HEK293 (cell line): Measurements from ENCODE around the gene CMTM8.

Experiments used
- ZBTB17 ChIP-seq: fragments of 450-650 bp; formaldehyde crosslinking; IDR thresholded peaks from 2 replicates; pipeline ENCODE4 v1.5.1; 2016; ENCODE audit warnings: missing biosample characterization, missing genetic modification characterization
- ZFHX2 ChIP-seq: fragments of 450-650 bp; formaldehyde crosslinking; conservative IDR thresholded peaks from 2 replicates; pipeline ENCODE4 v1.5.1; 2016; ENCODE audit warnings: missing biosample characterization, missing genetic modification characterization
- ZNF600 ChIP-seq: fragments of 450-650 bp; formaldehyde crosslinking; IDR thresholded peaks from 2 replicates; pipeline ENCODE4 v1.5.1; 2016; ENCODE audit warnings: missing biosample characterization, missing genetic modification characterization
- TF ChIP-seq, protein P1 (sequence below): fragments of 450-650 bp; formaldehyde crosslinking; IDR thresholded peaks from 2 replicates; pipeline ENCODE4 v1.5.1; 2016; ENCODE audit warnings: missing biosample characterization, missing genetic modification characterization
- TF ChIP-seq, protein P2 (sequence below): fragments of 450-650 bp; formaldehyde crosslinking; IDR thresholded peaks from 2 replicates; pipeline ENCODE4 v1.5.1; 2016; ENCODE audit warnings: missing biosample characterization, missing genetic modification characterization
- TF ChIP-seq, protein P3 (sequence below): fragments of 450-650 bp; formaldehyde crosslinking; optimal IDR thresholded peaks from 2 replicates; pipeline ENCODE3; 2016; ENCODE audit warnings: missing biosample characterization, mild to moderate bottlenecking, missing genetic modification characterization
- TF ChIP-seq, protein P4 (sequence below): fragments of 450-650 bp; formaldehyde crosslinking; IDR thresholded peaks from 2 replicates; pipeline ENCODE4 v1.5.1; 2016; ENCODE audit warnings: missing biosample characterization, missing genetic modification characterization

DNA sequence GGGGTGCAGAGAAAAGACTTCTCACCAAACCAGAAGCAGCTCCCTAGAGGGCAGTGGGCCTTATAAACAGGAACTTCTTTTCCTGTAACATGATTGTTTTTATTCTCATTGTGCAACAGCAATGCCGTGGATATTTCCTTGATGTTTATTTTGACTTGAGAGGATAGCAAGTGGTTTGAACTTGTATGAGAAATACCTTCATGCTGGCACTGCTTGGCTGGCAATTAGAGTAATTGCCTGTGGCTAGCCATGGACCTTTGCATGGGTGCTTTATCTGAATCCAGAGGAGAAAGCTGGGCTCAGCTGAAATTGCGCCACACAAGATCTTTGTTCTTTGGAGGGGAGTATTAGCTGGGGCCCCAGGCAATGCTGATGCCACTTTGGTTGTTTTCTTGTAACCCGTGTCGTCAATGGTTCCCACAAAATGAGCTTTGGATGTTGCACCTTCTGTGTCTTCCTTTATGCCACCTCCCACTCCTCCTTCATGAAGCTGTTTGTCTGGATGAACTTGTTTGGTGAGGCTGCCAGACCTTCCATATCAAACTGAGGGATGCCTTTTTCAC is 37.9 kb downstream of the CMTM8 start:
- TF ChIP-seq, protein P1, sequence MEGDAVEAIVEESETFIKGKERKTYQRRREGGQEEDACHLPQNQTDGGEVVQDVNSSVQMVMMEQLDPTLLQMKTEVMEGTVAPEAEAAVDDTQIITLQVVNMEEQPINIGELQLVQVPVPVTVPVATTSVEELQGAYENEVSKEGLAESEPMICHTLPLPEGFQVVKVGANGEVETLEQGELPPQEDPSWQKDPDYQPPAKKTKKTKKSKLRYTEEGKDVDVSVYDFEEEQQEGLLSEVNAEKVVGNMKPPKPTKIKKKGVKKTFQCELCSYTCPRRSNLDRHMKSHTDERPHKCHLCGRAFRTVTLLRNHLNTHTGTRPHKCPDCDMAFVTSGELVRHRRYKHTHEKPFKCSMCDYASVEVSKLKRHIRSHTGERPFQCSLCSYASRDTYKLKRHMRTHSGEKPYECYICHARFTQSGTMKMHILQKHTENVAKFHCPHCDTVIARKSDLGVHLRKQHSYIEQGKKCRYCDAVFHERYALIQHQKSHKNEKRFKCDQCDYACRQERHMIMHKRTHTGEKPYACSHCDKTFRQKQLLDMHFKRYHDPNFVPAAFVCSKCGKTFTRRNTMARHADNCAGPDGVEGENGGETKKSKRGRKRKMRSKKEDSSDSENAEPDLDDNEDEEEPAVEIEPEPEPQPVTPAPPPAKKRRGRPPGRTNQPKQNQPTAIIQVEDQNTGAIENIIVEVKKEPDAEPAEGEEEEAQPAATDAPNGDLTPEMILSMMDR: no peak
- TF ChIP-seq, protein P2, sequence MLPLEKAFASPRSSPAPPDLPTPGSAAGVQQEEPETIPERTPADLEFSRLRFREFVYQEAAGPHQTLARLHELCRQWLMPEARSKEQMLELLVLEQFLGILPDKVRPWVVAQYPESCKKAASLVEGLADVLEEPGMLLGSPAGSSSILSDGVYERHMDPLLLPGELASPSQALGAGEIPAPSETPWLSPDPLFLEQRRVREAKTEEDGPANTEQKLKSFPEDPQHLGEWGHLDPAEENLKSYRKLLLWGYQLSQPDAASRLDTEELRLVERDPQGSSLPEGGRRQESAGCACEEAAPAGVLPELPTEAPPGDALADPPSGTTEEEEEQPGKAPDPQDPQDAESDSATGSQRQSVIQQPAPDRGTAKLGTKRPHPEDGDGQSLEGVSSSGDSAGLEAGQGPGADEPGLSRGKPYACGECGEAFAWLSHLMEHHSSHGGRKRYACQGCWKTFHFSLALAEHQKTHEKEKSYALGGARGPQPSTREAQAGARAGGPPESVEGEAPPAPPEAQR (tag by site-specific recombination): no peak
- TF ChIP-seq ZFHX2 (tag by site-specific recombination): no peak
- TF ChIP-seq, protein P3, sequence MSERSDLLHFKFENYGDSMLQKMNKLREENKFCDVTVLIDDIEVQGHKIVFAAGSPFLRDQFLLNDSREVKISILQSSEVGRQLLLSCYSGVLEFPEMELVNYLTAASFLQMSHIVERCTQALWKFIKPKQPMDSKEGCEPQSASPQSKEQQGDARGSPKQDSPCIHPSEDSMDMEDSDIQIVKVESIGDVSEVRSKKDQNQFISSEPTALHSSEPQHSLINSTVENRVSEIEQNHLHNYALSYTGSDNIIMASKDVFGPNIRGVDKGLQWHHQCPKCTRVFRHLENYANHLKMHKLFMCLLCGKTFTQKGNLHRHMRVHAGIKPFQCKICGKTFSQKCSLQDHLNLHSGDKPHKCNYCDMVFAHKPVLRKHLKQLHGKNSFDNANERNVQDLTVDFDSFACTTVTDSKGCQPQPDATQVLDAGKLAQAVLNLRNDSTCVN (tag by site-specific recombination): no peak
- no peak for TF ChIP-seq ZNF600 (tag by site-specific recombination)
- TF ChIP-seq, protein P4, sequence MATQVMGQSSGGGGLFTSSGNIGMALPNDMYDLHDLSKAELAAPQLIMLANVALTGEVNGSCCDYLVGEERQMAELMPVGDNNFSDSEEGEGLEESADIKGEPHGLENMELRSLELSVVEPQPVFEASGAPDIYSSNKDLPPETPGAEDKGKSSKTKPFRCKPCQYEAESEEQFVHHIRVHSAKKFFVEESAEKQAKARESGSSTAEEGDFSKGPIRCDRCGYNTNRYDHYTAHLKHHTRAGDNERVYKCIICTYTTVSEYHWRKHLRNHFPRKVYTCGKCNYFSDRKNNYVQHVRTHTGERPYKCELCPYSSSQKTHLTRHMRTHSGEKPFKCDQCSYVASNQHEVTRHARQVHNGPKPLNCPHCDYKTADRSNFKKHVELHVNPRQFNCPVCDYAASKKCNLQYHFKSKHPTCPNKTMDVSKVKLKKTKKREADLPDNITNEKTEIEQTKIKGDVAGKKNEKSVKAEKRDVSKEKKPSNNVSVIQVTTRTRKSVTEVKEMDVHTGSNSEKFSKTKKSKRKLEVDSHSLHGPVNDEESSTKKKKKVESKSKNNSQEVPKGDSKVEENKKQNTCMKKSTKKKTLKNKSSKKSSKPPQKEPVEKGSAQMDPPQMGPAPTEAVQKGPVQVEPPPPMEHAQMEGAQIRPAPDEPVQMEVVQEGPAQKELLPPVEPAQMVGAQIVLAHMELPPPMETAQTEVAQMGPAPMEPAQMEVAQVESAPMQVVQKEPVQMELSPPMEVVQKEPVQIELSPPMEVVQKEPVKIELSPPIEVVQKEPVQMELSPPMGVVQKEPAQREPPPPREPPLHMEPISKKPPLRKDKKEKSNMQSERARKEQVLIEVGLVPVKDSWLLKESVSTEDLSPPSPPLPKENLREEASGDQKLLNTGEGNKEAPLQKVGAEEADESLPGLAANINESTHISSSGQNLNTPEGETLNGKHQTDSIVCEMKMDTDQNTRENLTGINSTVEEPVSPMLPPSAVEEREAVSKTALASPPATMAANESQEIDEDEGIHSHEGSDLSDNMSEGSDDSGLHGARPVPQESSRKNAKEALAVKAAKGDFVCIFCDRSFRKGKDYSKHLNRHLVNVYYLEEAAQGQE (tag by site-specific recombination): no peak
- TF ChIP-seq ZBTB17 (tag by site-specific recombination): no peak
